Measurements from ENCODE around the gene TEX47. TPM values are rescaled to one million over a fixed set of nuclear protein-coding genes. Genes with fewer than 3 reads are reported as not detected.

Gene TEX47
- polyA plus RNA-seq, 3 donors: not detected

- H3K27me3 ChIP-seq (ENCODE audit: control insufficient read depth in 2 of 2, insufficient read depth in 2 of 2, low read length in 2 of 2): no peaks in the 10 kb centered on the region
- H3K9me3 Mint-ChIP-seq: peaks cover 0 to 2% (median 0%) of the 10 kb centered on the region in 7 donors
- no peak overlapping the region for H2AFZ ChIP-seq (ENCODE audit: insufficient read depth, low read depth, low read length, poor library complexity, severe bottlenecking)
- no peaks in the 10 kb centered on the region for H3K27me3 Mint-ChIP-seq (ENCODE audit: low read depth in 3 of 3)
- no CpG with 5 or more reads among the region's 2 CpGs for WGBS (ENCODE audit: insufficient coverage)
- no peak overlapping the region for H3K4me3 ChIP-seq (replicated peaks in 1 of 3; ENCODE audit: low read depth in 2 of 3, low read length in 3 of 3)
- peaks cover 0 to 2% of the 10 kb centered on the region in 2 donors for H3K9me3 ChIP-seq (replicated peaks in 1 of 2; ENCODE audit: control insufficient read depth in 1 of 2, insufficient read depth in 1 of 2, low read length in 2 of 2)
- H3K4me3 Mint-ChIP-seq: no peak overlapping the region
- no peaks in the 10 kb centered on the region for H3K79me2 ChIP-seq (ENCODE audit: insufficient read depth, low read length)
- no peaks in the 10 kb centered on the region for H4K20me1 ChIP-seq (ENCODE audit: insufficient read depth, low read length)
- H3K36me3 ChIP-seq (replicated peaks in 1 of 2; ENCODE audit: control insufficient read depth in 1 of 2, insufficient read depth in 2 of 2, low read length in 2 of 2): no peaks in the 10 kb centered on the region
- no peak overlapping the region for H3K4me2 ChIP-seq (replicated peaks; ENCODE audit: extremely low read depth, low read length, poor library complexity, severe bottlenecking)
- H3K36me3 Mint-ChIP-seq: no peaks in the 10 kb centered on the region
- no peak for TF ChIP-seq CTCF (IDR thresholded peaks at IDR 0.05)
- DNase-seq: no peak
- H3K27ac Mint-ChIP-seq: no peak overlapping the region
- intact Hi-C loops (cut with micrococcal nuclease): no loop called here
- no peak overlapping the region for H3K27ac ChIP-seq (ENCODE audit: low read depth in 1 of 2, low read length in 2 of 2)
- no peak overlapping the region for H3K9ac ChIP-seq (ENCODE audit: insufficient read depth, low read length, poor library complexity, severe bottlenecking)
- no peaks in the 10 kb centered on the region for H3K4me1 ChIP-seq (ENCODE audit: control insufficient read depth in 1 of 2, insufficient read depth in 2 of 2, low read length in 2 of 2)
- H3K4me1 Mint-ChIP-seq: no peaks in the 10 kb centered on the region
Measured at GRCh38 chr7:88806280-88807037, 10.9 kb upstream of the TEX47 start.

- no peaks in the 10 kb centered on the region for H3K79me2 ChIP-seq (ENCODE audit: insufficient read depth, low read length)
- no peaks in the 10 kb centered on the region for H3K27me3 ChIP-seq (ENCODE audit: control insufficient read depth in 2 of 2, insufficient read depth in 2 of 2, low read length in 2 of 2)
- H2AFZ ChIP-seq (ENCODE audit: insufficient read depth, low read depth, low read length, poor library complexity, severe bottlenecking): no peak overlapping the region
- H3K27ac Mint-ChIP-seq: no peak overlapping the region
- intact Hi-C loops (cut with micrococcal nuclease): no loop called here
- H3K36me3 Mint-ChIP-seq: no peaks in the 10 kb centered on the region
- no peak overlapping the region for H3K4me2 ChIP-seq (replicated peaks; ENCODE audit: extremely low read depth, low read length, poor library complexity, severe bottlenecking)
- no peak for TF ChIP-seq CTCF (IDR thresholded peaks at IDR 0.05)
- DNase-seq: no peak
- no peaks in the 10 kb centered on the region for H3K36me3 ChIP-seq (replicated peaks in 1 of 2; ENCODE audit: control insufficient read depth in 1 of 2, insufficient read depth in 2 of 2, low read length in 2 of 2)
- H3K4me3 ChIP-seq (replicated peaks in 1 of 3; ENCODE audit: low read depth in 2 of 3, low read length in 3 of 3): no peak overlapping the region
- no peaks in the 10 kb centered on the region for H4K20me1 ChIP-seq (ENCODE audit: insufficient read depth, low read length)
- no peak overlapping the region for H3K4me3 Mint-ChIP-seq
- H3K4me1 Mint-ChIP-seq: no peaks in the 10 kb centered on the region
- no peak overlapping the region for H3K9ac ChIP-seq (ENCODE audit: insufficient read depth, low read length, poor library complexity, severe bottlenecking)
- H3K27ac ChIP-seq (ENCODE audit: low read depth in 1 of 2, low read length in 2 of 2): no peak overlapping the region
- H3K9me3 Mint-ChIP-seq: no peaks in the 10 kb centered on the region
- WGBS (ENCODE audit: insufficient coverage): 86% methylated on average over 2 of the region's 3 CpGs
- H3K27me3 Mint-ChIP-seq (ENCODE audit: low read depth in 3 of 3): no peaks in the 10 kb centered on the region
- H3K4me1 ChIP-seq (ENCODE audit: control insufficient read depth in 1 of 2, insufficient read depth in 2 of 2, low read length in 2 of 2): no peaks in the 10 kb centered on the region
- no peaks in the 10 kb centered on the region for H3K9me3 ChIP-seq (replicated peaks in 1 of 2; ENCODE audit: control insufficient read depth in 1 of 2, insufficient read depth in 1 of 2, low read length in 2 of 2)
Measured at GRCh38 chr7:88801046-88801445, 5.5 kb upstream of the TEX47 start.
